Measurements from ENCODE around the gene EPHB1.

GRCh38 chr3:135117977-135118376 lies 322.9 kb downstream of the EPHB1 start:
- TF ChIP-seq, protein P1, sequence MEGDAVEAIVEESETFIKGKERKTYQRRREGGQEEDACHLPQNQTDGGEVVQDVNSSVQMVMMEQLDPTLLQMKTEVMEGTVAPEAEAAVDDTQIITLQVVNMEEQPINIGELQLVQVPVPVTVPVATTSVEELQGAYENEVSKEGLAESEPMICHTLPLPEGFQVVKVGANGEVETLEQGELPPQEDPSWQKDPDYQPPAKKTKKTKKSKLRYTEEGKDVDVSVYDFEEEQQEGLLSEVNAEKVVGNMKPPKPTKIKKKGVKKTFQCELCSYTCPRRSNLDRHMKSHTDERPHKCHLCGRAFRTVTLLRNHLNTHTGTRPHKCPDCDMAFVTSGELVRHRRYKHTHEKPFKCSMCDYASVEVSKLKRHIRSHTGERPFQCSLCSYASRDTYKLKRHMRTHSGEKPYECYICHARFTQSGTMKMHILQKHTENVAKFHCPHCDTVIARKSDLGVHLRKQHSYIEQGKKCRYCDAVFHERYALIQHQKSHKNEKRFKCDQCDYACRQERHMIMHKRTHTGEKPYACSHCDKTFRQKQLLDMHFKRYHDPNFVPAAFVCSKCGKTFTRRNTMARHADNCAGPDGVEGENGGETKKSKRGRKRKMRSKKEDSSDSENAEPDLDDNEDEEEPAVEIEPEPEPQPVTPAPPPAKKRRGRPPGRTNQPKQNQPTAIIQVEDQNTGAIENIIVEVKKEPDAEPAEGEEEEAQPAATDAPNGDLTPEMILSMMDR (IDR thresholded peaks at IDR 0.05; ENCODE audit: poor library complexity, severe bottlenecking) = no peak
- TF ChIP-seq REST (IDR thresholded peaks at IDR 0.05; ENCODE audit: borderline replicate concordance) = no peak
- TF ChIP-seq TAF1 (IDR thresholded peaks at IDR 0.05; ENCODE audit: low read depth) = no peak
- no peak for TF ChIP-seq RAD21 (conservative IDR thresholded peaks at IDR 0.05)
- TF ChIP-seq POLR2AphosphoS5 (IDR thresholded peaks at IDR 0.05) = no peak
